H1 (cell line): Measurements from ENCODE around the gene CLEC19A. TPM values are rescaled to one million over a fixed set of nuclear protein-coding genes. Genes with fewer than 3 reads are reported as not detected.

ENCODE experiments used
- CTCF ChIA-PET: fragments of 300-600 bp; sonication (Branson Sonifier 250); formaldehyde crosslinking; loops from one replicate; lab custom pipeline; 2021; ENCODE audit not compliant: partially characterized antibody; lab: Charles Lee
- POLR2A ChIA-PET: fragments of 300-600 bp; sonication (Branson Sonifier 250); formaldehyde crosslinking; loops from one replicate; lab custom pipeline; 2021; ENCODE audit warnings: inconsistent platforms; ENCODE audit not compliant: partially characterized antibody; lab: Charles Lee
- DNase-seq, 2 experiments: peaks; one replicate each; pipeline versions ENCODE4 v3.0.0 to v3.0.0-alpha.2; 2010 to 2022; ENCODE audit warnings: low spot score in 2 of 2, low read depth in 1 of 2, mixed read lengths in 1 of 2
- FAIRE-seq: peaks from 2 replicates; lab custom pipeline; 2011; peaks lifted over from hg19 to GRCh38; lab: Jason Lieb, UNC
- H2AFZ ChIP-seq: 2 replicates; pipeline ENCODE4 v1.8.1; 2012; ENCODE audit warnings: low read length, inconsistent platforms
- H2AK5ac ChIP-seq: 2 replicates; pipeline ENCODE4 v1.6.1; 2013; ENCODE audit warnings: low read depth, low read length
- H2BK120ac ChIP-seq: replicated peaks from 2 replicates; pipeline ENCODE3; 2013; ENCODE audit warnings: low read depth, low read length, inconsistent platforms
- H2BK12ac ChIP-seq: 2 replicates; pipeline ENCODE4 v1.6.1; 2013; ENCODE audit warnings: low read depth, low read length
- H2BK15ac ChIP-seq: 2 replicates; pipeline ENCODE4 v1.6.1; 2013; ENCODE audit warnings: low read length
- H2BK20ac ChIP-seq: 2 replicates; pipeline ENCODE4 v1.6.1; 2013; ENCODE audit warnings: low read length
- H2BK5ac ChIP-seq: 2 replicates; pipeline ENCODE4 v1.6.1; 2013; ENCODE audit warnings: low read depth, low read length
- H3K14ac ChIP-seq: 2 replicates; pipeline ENCODE4 v1.6.1; 2013; ENCODE audit warnings: inconsistent platforms; ENCODE audit not compliant: insufficient read length
- H3K18ac ChIP-seq: 2 replicates; pipeline ENCODE4 v1.6.1; 2013; ENCODE audit warnings: low read length; ENCODE audit errors: extremely low read depth
- H3K23ac ChIP-seq: 2 replicates; pipeline ENCODE4 v1.6.1; 2013; ENCODE audit warnings: inconsistent platforms; ENCODE audit not compliant: insufficient read length
- H3K23me2 ChIP-seq: 2 replicates; pipeline ENCODE4 v1.6.1; 2013; ENCODE audit warnings: low read depth, low read length
- H3K27ac ChIP-seq: 2 replicates; pipeline ENCODE4 v1.6.1; 2011; ENCODE audit warnings: low read depth, low read length, inconsistent platforms
- H3K27me3 ChIP-seq, 4 experiments: replicated peaks in 1 of 4; 1 replicate in 1 of 4; 2 replicates in 3 of 4; pipeline versions ENCODE4 v1.6.1 to v1.8.1; 2011 to 2013; ENCODE audit warnings: low read length in 3 of 4, mild to moderate bottlenecking in 3 of 4, inconsistent platforms in 2 of 4, mixed read lengths in 2 of 4, moderate library complexity in 1 of 4; ENCODE audit not compliant: control insufficient read depth in 3 of 4, insufficient read depth in 3 of 4; ENCODE audit errors: extremely low read depth in 1 of 4
- H3K36me3 ChIP-seq, 4 experiments: 2 replicates each; pipeline versions ENCODE4 v1.6.1 to v1.8.1; 2011 to 2013; ENCODE audit warnings: mild to moderate bottlenecking in 4 of 4, low read length in 3 of 4, moderate library complexity in 2 of 4, control low read depth in 1 of 4, inconsistent platforms in 1 of 4; ENCODE audit not compliant: insufficient read depth in 4 of 4, control insufficient read depth in 2 of 4
- H3K4ac ChIP-seq: replicated peaks from 2 replicates; pipeline ENCODE3; 2013; ENCODE audit warnings: low read length, low read depth, mixed read lengths, inconsistent platforms; ENCODE audit not compliant: insufficient read length
- H3K4me1 ChIP-seq, 4 experiments: replicated peaks in 1 of 4; 1 replicate in 1 of 4; 2 replicates in 3 of 4; pipeline versions ENCODE4 v1.6.1 to v1.8.1; 2011 to 2013; ENCODE audit warnings: low read length in 3 of 4, inconsistent platforms in 2 of 4, mixed read lengths in 1 of 4; ENCODE audit not compliant: insufficient read depth in 4 of 4, control insufficient read depth in 3 of 4
- H3K4me2 ChIP-seq, 2 experiments: 2 replicates each; pipeline versions ENCODE4 v1.6.1 to v1.8.1; 2011 to 2013; ENCODE audit warnings: low read depth in 2 of 2, low read length in 2 of 2, control low read depth in 1 of 2, inconsistent platforms in 1 of 2, mild to moderate bottlenecking in 1 of 2; ENCODE audit not compliant: insufficient read depth in 1 of 2
- H3K4me3 ChIP-seq, 4 experiments: fragments of 200-600, 300-600 bp in 1 of 4; sonication (generic), shearing (Covaris generic), sonication (Bioruptor Twin) in 1 of 4; 2 replicates each; pipeline versions ENCODE4 v1.5.1 to v1.8.1; 2011 to 2016; ENCODE audit warnings: low read length in 4 of 4, low read depth in 3 of 4, control low read depth in 2 of 4, inconsistent platforms in 2 of 4, mild to moderate bottlenecking in 2 of 4, mixed read lengths in 1 of 4, moderate library complexity in 1 of 4; ENCODE audit not compliant: insufficient read depth in 2 of 4; ENCODE audit errors: extremely low read depth in 1 of 4
- H3K56ac ChIP-seq: replicated peaks from 2 replicates; pipeline ENCODE3; 2013; ENCODE audit warnings: low read depth, mild to moderate bottlenecking, mixed read lengths, low read length, inconsistent platforms; ENCODE audit not compliant: insufficient read length
- H3K79me1 ChIP-seq: 2 replicates; pipeline ENCODE4 v1.6.1; 2013; ENCODE audit warnings: low read depth, low read length, control low read depth
- H3K79me2 ChIP-seq, 2 experiments: 2 replicates each; pipeline versions ENCODE4 v1.6.1 to v1.8.1; 2012 to 2013; ENCODE audit warnings: low read length in 2 of 2, mild to moderate bottlenecking in 2 of 2, inconsistent platforms in 1 of 2; ENCODE audit not compliant: insufficient read depth in 2 of 2, control insufficient read depth in 1 of 2
- H3K9ac ChIP-seq, 4 experiments: replicated peaks in 1 of 4; 1 replicate in 1 of 4; 2 replicates in 3 of 4; pipeline versions ENCODE4 v1.6.1 to v1.8.1; 2011 to 2013; ENCODE audit warnings: low read depth in 3 of 4, low read length in 3 of 4, control low read depth in 2 of 4, mild to moderate bottlenecking in 2 of 4, moderate library complexity in 2 of 4, inconsistent platforms in 1 of 4; ENCODE audit errors: extremely low read depth in 1 of 4
- H3K9me3 ChIP-seq, 2 experiments: 2 replicates each; pipeline versions ENCODE4 v1.6.1 to v1.8.1; 2012 to 2013; ENCODE audit warnings: mild to moderate bottlenecking in 2 of 2, moderate library complexity in 2 of 2, control low read depth in 1 of 2, inconsistent platforms in 1 of 2, low read depth in 1 of 2, low read length in 1 of 2, mixed read lengths in 1 of 2; ENCODE audit not compliant: insufficient read depth in 2 of 2
- H4K20me1 ChIP-seq, 2 experiments: replicated peaks in 1 of 2; 2 replicates each; pipeline versions ENCODE3 to v1.8.1; 2011 to 2013; ENCODE audit warnings: inconsistent platforms in 2 of 2, low read length in 2 of 2, mild to moderate bottlenecking in 1 of 2; ENCODE audit not compliant: insufficient read depth in 2 of 2, control insufficient read depth in 1 of 2
- H4K5ac ChIP-seq: 2 replicates; pipeline ENCODE4 v1.6.1; 2013; ENCODE audit warnings: low read length, low read depth, mixed read lengths, inconsistent platforms; ENCODE audit not compliant: insufficient read length
- H4K8ac ChIP-seq: 2 replicates; pipeline ENCODE4 v1.8.0; 2013; ENCODE audit warnings: mild to moderate bottlenecking, moderate library complexity, low read length, inconsistent platforms; ENCODE audit not compliant: insufficient read depth; ENCODE audit errors: extremely low read depth
- H4K91ac ChIP-seq: replicated peaks from 2 replicates; pipeline ENCODE3; 2013; ENCODE audit warnings: low read length, mixed read lengths, inconsistent platforms; ENCODE audit not compliant: insufficient read length
- RBBP5 ChIP-seq: IDR thresholded peaks from 2 replicates; pipeline ENCODE4 v1.7.1; 2012; ENCODE audit warnings: low read depth, mild to moderate bottlenecking, inconsistent platforms, low read length, moderate library complexity, borderline replicate concordance
- TAF7 ChIP-seq: optimal IDR thresholded peaks from 2 replicates; pipeline ENCODE3; 2011; ENCODE audit warnings: low read depth, mild to moderate bottlenecking, inconsistent platforms, low read length, moderate library complexity, borderline replicate concordance
- WGBS, 2 experiments: shearing (Covaris generic) in 1 of 2; methylation state at CpG; one replicate each; pipeline versions ENCODE4 v1.1.6 to v1.1.7; 2013 to 2015; ENCODE audit warnings: low lambda C conversion rate in 2 of 2, mixed read lengths in 2 of 2, inconsistent platforms in 1 of 2, low coverage in 1 of 2, missing lambda C conversion rate in 1 of 2; ENCODE audit not compliant: insufficient replicate concordance in 2 of 2, insufficient coverage in 1 of 2, insufficient read length in 1 of 2; ENCODE audit errors: extremely low coverage in 1 of 2, missing lambda C conversion rate in 1 of 2; 5-methylcytosine and 5-hydroxymethylcytosine counted together
- polyA plus RNA-seq, 7 experiments: library from polyadenylated mRNA; depleted of rRNA in 3 of 7; stranded (reverse) in 5 of 7; unstranded in 2 of 7; fragments of >200 nt in 5 of 7; fragments of 200-250 nt in 2 of 7; gene quantifications; 1 replicate in 5 of 7; 2 replicates in 1 of 7; 4 replicates in 1 of 7; pipeline versions ENCODE4 v1.2.1 to v1.2.3, GENCODE V29; 2011 to 2013; ENCODE audit warnings: missing spikeins in 2 of 7, mixed read lengths in 2 of 7
- total RNA-seq: library from RNA; stranded (reverse); fragmentation: NEBNext Ultra II Directional; extraction: Animal tissue kit (Norgen Biotek cat#: 25700); gene quantifications from 2 replicates; pipeline ENCODE4 v1.2.1, GENCODE V29; 2021
- TF ChIP-seq, protein P1 (sequence below): IDR thresholded peaks from 2 replicates; pipeline ENCODE4 v1.6.1; 2012; ENCODE audit warnings: inconsistent platforms
- TF ChIP-seq, protein P2 (sequence below): IDR thresholded peaks from 2 replicates; pipeline ENCODE4 v1.6.1; 2011; ENCODE audit warnings: low read length, improper control_type of control experiment
- TF ChIP-seq, protein P3 (sequence below): IDR thresholded peaks from 2 replicates; pipeline ENCODE4 v1.6.1; 2012; ENCODE audit warnings: inconsistent platforms

The CLEC19A gene
- total and polyA plus RNA-seq, 2 of the 8 experiments (the other 6 are each of a cell fraction or from before 2014, with no cell fraction given) = 0.35 to 0.88 TPM

DNA sequence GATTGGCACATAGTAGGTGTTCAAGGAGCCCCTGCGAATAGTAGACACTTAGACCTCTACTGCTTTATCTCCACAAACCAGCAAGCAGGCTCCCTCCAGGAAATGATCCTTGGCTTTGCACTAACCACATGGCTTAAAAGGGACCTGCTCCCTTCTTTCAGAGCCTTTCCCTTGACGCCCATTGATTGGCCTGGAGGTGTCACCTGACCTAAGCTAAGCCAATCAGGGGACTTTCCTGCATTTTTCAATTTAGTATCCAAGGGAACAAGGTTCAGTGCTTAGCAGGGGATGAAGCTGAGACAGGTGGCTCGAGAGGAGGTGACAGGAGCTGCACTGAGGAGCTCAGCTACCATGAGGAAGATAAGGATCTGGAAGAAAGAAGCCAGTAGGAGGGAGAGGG is 52.8 kb downstream of the CLEC19A start:
- Histone ChIP-seq H3K4me2 (no peak overlapping the region), H4K8ac (no peak overlapping the region), H3K9me3 (no peaks in the 10 kb centered on the region), H2AFZ (no peak overlapping the region), H3K4me1 (no peaks in the 10 kb centered on the region), H3K9ac (no peak overlapping the region), H4K5ac (no peak overlapping the region), H2BK5ac (no peak overlapping the region), H3K56ac (no peak overlapping the region), H3K14ac (no peak overlapping the region), H3K79me2 (no peaks in the 10 kb centered on the region), H4K91ac (no peak overlapping the region), H3K23me2 (no peaks in the 10 kb centered on the region), H2BK12ac (no peak overlapping the region), H3K27ac (no peak overlapping the region), H3K79me1 (no peaks in the 10 kb centered on the region)
- 84% methylated on average over 3 of the region's 3 CpGs; no CpG with 5 or more reads in 1 of the 2 experiments for WGBS, 2 experiments
- CTCF ChIA-PET = interaction anchor here (1.7 kb wide), 1 partner anchor 158 kb away, joined by 6 read pairs; no protein-coding TSS in a partner anchor
- no peak for DNase-seq
- TF ChIP-seq TAF7 (no peak), RBBP5 (no peak)
- TF ChIP-seq, protein P1, sequence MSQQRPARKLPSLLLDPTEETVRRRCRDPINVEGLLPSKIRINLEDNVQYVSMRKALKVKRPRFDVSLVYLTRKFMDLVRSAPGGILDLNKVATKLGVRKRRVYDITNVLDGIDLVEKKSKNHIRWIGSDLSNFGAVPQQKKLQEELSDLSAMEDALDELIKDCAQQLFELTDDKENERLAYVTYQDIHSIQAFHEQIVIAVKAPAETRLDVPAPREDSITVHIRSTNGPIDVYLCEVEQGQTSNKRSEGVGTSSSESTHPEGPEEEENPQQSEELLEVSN = peak; percentile 17; the same call in 1 of the 2 replicates
- TF ChIP-seq, protein P2, sequence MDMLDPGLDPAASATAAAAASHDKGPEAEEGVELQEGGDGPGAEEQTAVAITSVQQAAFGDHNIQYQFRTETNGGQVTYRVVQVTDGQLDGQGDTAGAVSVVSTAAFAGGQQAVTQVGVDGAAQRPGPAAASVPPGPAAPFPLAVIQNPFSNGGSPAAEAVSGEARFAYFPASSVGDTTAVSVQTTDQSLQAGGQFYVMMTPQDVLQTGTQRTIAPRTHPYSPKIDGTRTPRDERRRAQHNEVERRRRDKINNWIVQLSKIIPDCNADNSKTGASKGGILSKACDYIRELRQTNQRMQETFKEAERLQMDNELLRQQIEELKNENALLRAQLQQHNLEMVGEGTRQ = peak; percentile 53; the same call in 1 of the 2 replicates
- TF ChIP-seq, protein P3, sequence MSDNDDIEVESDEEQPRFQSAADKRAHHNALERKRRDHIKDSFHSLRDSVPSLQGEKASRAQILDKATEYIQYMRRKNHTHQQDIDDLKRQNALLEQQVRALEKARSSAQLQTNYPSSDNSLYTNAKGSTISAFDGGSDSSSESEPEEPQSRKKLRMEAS = peak; percentile 58
- TF ChIP-seq, all 59 proteins: peak for 3
- H3K27me3 ChIP-seq = no peaks in the 10 kb centered on the region
- no peak overlapping the region for H3K23ac ChIP-seq
- POLR2A ChIA-PET = no interaction called here
- no peak overlapping the region for H3K4ac ChIP-seq
- no peak overlapping the region for H2BK120ac ChIP-seq
- no peak overlapping the region for H2BK20ac ChIP-seq
- no peaks in the 10 kb centered on the region for H3K36me3 ChIP-seq
- no peak overlapping the region for H3K18ac ChIP-seq
- H4K20me1 ChIP-seq = no peaks in the 10 kb centered on the region
- no peak for FAIRE-seq
- H2AK5ac ChIP-seq = no peak overlapping the region
- no peak overlapping the region for H2BK15ac ChIP-seq
- no peak overlapping the region for H3K4me3 ChIP-seq
